HEK293 (cell line): ENCODE results near the gene TXN2.

Experiments used
- BCL6B ChIP-seq: fragments of 450-650 bp; formaldehyde crosslinking; IDR thresholded peaks from 2 replicates; pipeline ENCODE4 v1.5.1; 2017; ENCODE audit warnings: missing biosample characterization, missing genetic modification characterization
- EGR2 ChIP-seq: fragments of 450-650 bp; formaldehyde crosslinking; IDR thresholded peaks from 2 replicates; pipeline ENCODE4 v1.5.1; 2016; ENCODE audit warnings: low read depth, missing biosample characterization, missing genetic modification characterization
- GLI4 ChIP-seq: fragments of 450-650 bp; formaldehyde crosslinking; IDR thresholded peaks from 2 replicates; pipeline ENCODE4 v1.5.1; 2016; ENCODE audit warnings: missing biosample characterization, missing genetic modification characterization
- IKZF3 ChIP-seq: fragments of 450-650 bp; IDR thresholded peaks from 2 replicates; pipeline ENCODE4 v1.5.0; 2018; ENCODE audit warnings: missing biosample characterization, mild to moderate bottlenecking, missing genetic modification characterization, moderate library complexity
- KLF17 ChIP-seq: fragments of 450-650 bp; formaldehyde crosslinking; IDR thresholded peaks from 2 replicates; pipeline ENCODE4 v1.5.1; 2016; ENCODE audit warnings: missing biosample characterization, missing genetic modification characterization
- KLF9 ChIP-seq: fragments of 450-650 bp; formaldehyde crosslinking; IDR thresholded peaks from 2 replicates; pipeline ENCODE4 v1.5.1; 2016; ENCODE audit warnings: missing biosample characterization, missing genetic modification characterization, low read depth
- PBX3 ChIP-seq: sonication (generic); formaldehyde crosslinking; IDR thresholded peaks from 2 replicates; pipeline ENCODE4 v1.8.1; 2022; ENCODE audit warnings: mild to moderate bottlenecking, moderate library complexity, missing genetic modification reagents
- REPIN1 ChIP-seq: fragments of 450-650 bp; formaldehyde crosslinking; IDR thresholded peaks from 2 replicates; pipeline ENCODE4 v1.5.1; 2017; ENCODE audit warnings: missing biosample characterization, missing genetic modification characterization, low read depth
- SETDB1 ChIP-seq: IDR thresholded peaks from one replicate; pipeline ENCODE4 v1.6.1; 2017; ENCODE audit warnings: mild to moderate bottlenecking, low read length, moderate library complexity, mixed read lengths; ENCODE audit not compliant: insufficient read length
- ZBTB11 ChIP-seq: fragments of 450-650 bp; formaldehyde crosslinking; conservative IDR thresholded peaks from 2 replicates; pipeline ENCODE4 v1.5.1; 2016; ENCODE audit warnings: low read depth, missing biosample characterization, missing genetic modification characterization
- ZBTB21 ChIP-seq: fragments of 450-650 bp; formaldehyde crosslinking; IDR thresholded peaks from 2 replicates; pipeline ENCODE4 v1.5.1; 2017; ENCODE audit warnings: missing biosample characterization, missing genetic modification characterization
- ZBTB7A ChIP-seq: fragments of 450-650 bp; formaldehyde crosslinking; IDR thresholded peaks from 2 replicates; pipeline ENCODE4 v1.5.1; 2016; ENCODE audit warnings: low read depth, missing biosample characterization, missing genetic modification characterization
- ZBTB8A ChIP-seq: fragments of 450-650 bp; formaldehyde crosslinking; IDR thresholded peaks from 2 replicates; pipeline ENCODE4 v1.5.1; 2016; ENCODE audit warnings: missing biosample characterization, missing genetic modification characterization
- ZFP37 ChIP-seq: fragments of 450-650 bp; formaldehyde crosslinking; IDR thresholded peaks from 2 replicates; pipeline ENCODE4 v1.5.1; 2016; ENCODE audit warnings: missing biosample characterization, missing genetic modification characterization
- ZNF2 ChIP-seq: fragments of 450-650 bp; formaldehyde crosslinking; IDR thresholded peaks from 2 replicates; pipeline ENCODE4 v1.5.1; 2016; ENCODE audit warnings: missing biosample characterization, missing genetic modification characterization
- ZNF341 ChIP-seq: fragments of 450-650 bp; formaldehyde crosslinking; IDR thresholded peaks from 2 replicates; pipeline ENCODE4; 2016; ENCODE audit warnings: low read depth, missing biosample characterization, missing genetic modification characterization
- ZNF391 ChIP-seq: fragments of 450-650 bp; formaldehyde crosslinking; IDR thresholded peaks from 2 replicates; pipeline ENCODE4 v1.5.1; 2016; ENCODE audit warnings: low read depth, missing biosample characterization, missing genetic modification characterization, borderline replicate concordance
- ZNF48 ChIP-seq: fragments of 450-650 bp; formaldehyde crosslinking; IDR thresholded peaks from 2 replicates; pipeline ENCODE4 v1.5.1; 2016; ENCODE audit warnings: missing biosample characterization, missing genetic modification characterization
- ZNF510 ChIP-seq: fragments of 450-650 bp; formaldehyde crosslinking; IDR thresholded peaks from 2 replicates; pipeline ENCODE4 v1.5.1; 2018; ENCODE audit warnings: mild to moderate bottlenecking, missing genetic modification characterization, missing biosample characterization; ENCODE audit not compliant: insufficient replicate concordance
- ZNF529 ChIP-seq: fragments of 450-650 bp; formaldehyde crosslinking; IDR thresholded peaks from 2 replicates; pipeline ENCODE4 v1.5.1; 2017; ENCODE audit warnings: missing genetic modification characterization, missing biosample characterization; ENCODE audit not compliant: insufficient replicate concordance
- ZNF530 ChIP-seq: fragments of 450-650 bp; formaldehyde crosslinking; IDR thresholded peaks from 2 replicates; pipeline ENCODE4 v1.5.1; 2016; ENCODE audit warnings: low read depth, missing biosample characterization, missing genetic modification characterization
- ZNF561 ChIP-seq: fragments of 450-650 bp; IDR thresholded peaks from 2 replicates; pipeline ENCODE4 v1.5.1; 2018; ENCODE audit warnings: missing biosample characterization, missing genetic modification characterization, borderline replicate concordance
- ZNF585B ChIP-seq: fragments of 450-650 bp; formaldehyde crosslinking; IDR thresholded peaks from 2 replicates; pipeline ENCODE4 v1.5.1; 2016; ENCODE audit warnings: missing biosample characterization, missing genetic modification characterization
- ZNF624 ChIP-seq: fragments of 450-650 bp; formaldehyde crosslinking; IDR thresholded peaks from 2 replicates; pipeline ENCODE4 v1.5.1; 2017; ENCODE audit warnings: missing biosample characterization, missing genetic modification characterization
- ZNF837 ChIP-seq: fragments of 450-650 bp; formaldehyde crosslinking; IDR thresholded peaks from 2 replicates; pipeline ENCODE4 v1.5.1; 2016; ENCODE audit warnings: missing biosample characterization, missing genetic modification characterization
- ZNF843 ChIP-seq: fragments of 450-650 bp; formaldehyde crosslinking; IDR thresholded peaks from 2 replicates; pipeline ENCODE4 v1.5.1; 2016; ENCODE audit warnings: missing biosample characterization, missing genetic modification characterization
- ZSCAN18 ChIP-seq: fragments of 450-650 bp; formaldehyde crosslinking; IDR thresholded peaks from 2 replicates; pipeline ENCODE4 v1.5.1; 2016; ENCODE audit warnings: missing biosample characterization, missing genetic modification characterization
- ZSCAN23 ChIP-seq: fragments of 450-650 bp; formaldehyde crosslinking; IDR thresholded peaks from 2 replicates; pipeline ENCODE4 v1.5.1; 2016; ENCODE audit warnings: missing biosample characterization, missing genetic modification characterization
- ZSCAN5A ChIP-seq: fragments of 450-650 bp; formaldehyde crosslinking; IDR thresholded peaks from 2 replicates; pipeline ENCODE4 v1.5.1; 2016; ENCODE audit warnings: missing biosample characterization, missing genetic modification characterization
- ZXDB ChIP-seq: fragments of 450-650 bp; formaldehyde crosslinking; IDR thresholded peaks from 2 replicates; pipeline ENCODE4 v1.5.1; 2016; ENCODE audit warnings: missing biosample characterization, missing genetic modification characterization

Gene TXN2

GRCh38 chr22:36470162-36470993 lies 11.1 kb downstream of the TXN2 start (continued):
- TF ChIP-seq IKZF3 (tag by site-specific recombination) (peak; percentile 52; the same call in 1 of the 2 replicates), ZNF837 (tag by site-specific recombination) (no peak), KLF9 (tag by site-specific recombination) (no peak; the same call in 1 of the 2 replicates), REPIN1 (tag by site-specific recombination) (no peak), ZBTB21 (tag by site-specific recombination) (no peak), ZSCAN5A (no peak), ZNF529 (tag by site-specific recombination) (no peak), ZNF624 (tag by site-specific recombination) (no peak), GLI4 (tag by site-specific recombination) (no peak), ZNF561 (no peak), BCL6B (tag by site-specific recombination) (no peak), ZNF48 (tag by site-specific recombination) (no peak), ZSCAN23 (no peak), ZBTB7A (tag by site-specific recombination) (no peak), ZNF341 (no peak), ZNF530 (no peak), EGR2 (tag by site-specific recombination) (0 out of 2 replicates have a peak, but pooled peaks have one; percentile 14), PBX3 (peak; percentile 78; the same call in 1 of the 2 replicates), ZBTB11 (tag by site-specific recombination) (no peak), ZSCAN18 (tag by site-specific recombination) (no peak), ZFP37 (tag by site-specific recombination) (no peak), SETDB1 (no peak), ZNF391 (tag by site-specific recombination) (no peak), ZNF2 (tag by site-specific recombination) (no peak), KLF17 (tag by site-specific recombination) (no peak), ZNF510 (no peak), ZNF585B (tag by site-specific recombination) (no peak), ZXDB (tag by site-specific recombination) (0 out of 2 replicates have a peak, but pooled peaks have one; percentile 15), ZNF843 (tag by site-specific recombination) (no peak), ZBTB8A (tag by site-specific recombination) (peak; percentile 64)
